Hepatocyte (in vitro differentiated cells): Measurements from ENCODE around the gene CELA1. TPM values are rescaled to one million over a fixed set of nuclear protein-coding genes. Genes with fewer than 3 reads are reported as not detected.

Source experiments
- polyA plus RNA-seq: library from polyadenylated mRNA; unstranded; fragments of >200 nt; fragmentation: Nextera tagmentation; extraction: Ambion mirVana; gene quantifications from 2 replicates; pipeline ENCODE4 v1.2.1, GENCODE V29; 2016
- total RNA-seq: library from RNA; depleted of rRNA; stranded (reverse); fragments of >200 nt; gene quantifications from 2 replicates; pipeline ENCODE4 v1.2.3, GENCODE V29; 2014

CELA1 gene
- total and polyA plus RNA-seq, 2 experiments from 2014 or later = not detected

Other genes with a start within 250 kb of the CELA1 start
- 10.4 and 11.6 TPM in 2 replicates for gene TFCP2, start 173.5 kb downstream of the CELA1 start, total RNA-seq
- gene TFCP2, start 173.5 kb downstream of the CELA1 start, polyA plus RNA-seq = 6.9 and 8.6 TPM in 2 replicates
- gene POU6F1, start 128.6 kb downstream of the CELA1 start, total RNA-seq = 3.1 and 6.3 TPM in 2 replicates
- 3.2 and 5.9 TPM in 2 replicates for gene POU6F1, start 128.6 kb downstream of the CELA1 start, polyA plus RNA-seq
- 273 and 277 TPM in 2 replicates for gene DAZAP2, start 107.9 kb downstream of the CELA1 start, total RNA-seq
- 303 and 348 TPM in 2 replicates for gene DAZAP2, start 107.9 kb downstream of the CELA1 start, polyA plus RNA-seq
- 19.9 and 28.3 TPM in 2 replicates for gene SMAGP, start 76.3 kb downstream of the CELA1 start, total RNA-seq
- 16.5 and 24.6 TPM in 2 replicates for gene SMAGP, start 76.3 kb downstream of the CELA1 start, polyA plus RNA-seq
- 0.07 TPM in 1 of 2 replicates, not detected in the other for gene BIN2, start 22.5 kb downstream of the CELA1 start, total RNA-seq
- gene BIN2, start 22.5 kb downstream of the CELA1 start, polyA plus RNA-seq = 0.18 TPM in 1 of 2 replicates, not detected in the other
- gene GALNT6, start 44.7 kb upstream of the CELA1 start, total RNA-seq = 28.4 and 41.3 TPM in 2 replicates
- 30.7 and 33.3 TPM in 2 replicates for gene GALNT6, start 44.7 kb upstream of the CELA1 start, polyA plus RNA-seq
- gene SLC4A8, start 78.2 kb upstream of the CELA1 start, total RNA-seq = 9.4 and 18.0 TPM in 2 replicates
- 14.9 and 20.3 TPM in 2 replicates for gene SLC4A8, start 78.2 kb upstream of the CELA1 start, polyA plus RNA-seq
- gene SCN8A, start 244.6 kb upstream of the CELA1 start, total RNA-seq = 0.92 and 2.6 TPM in 2 replicates
- 0.94 and 1.1 TPM in 2 replicates for gene SCN8A, start 244.6 kb upstream of the CELA1 start, polyA plus RNA-seq